Mesenchymal stem cell (in vitro differentiated cells and primary cell): Measurements from ENCODE around the gene ZFPM1.

ENCODE experiments used
- DNase-seq: peaks from one replicate; pipeline ENCODE4 v3.0.0-alpha.2; 2013
- H2AFZ ChIP-seq: one replicate; pipeline ENCODE4 v1.6.1; 2013; ENCODE audit warnings: low read depth, mild to moderate bottlenecking, control low read depth, inconsistent platforms, low read length, moderate library complexity
- H2AK5ac ChIP-seq: 2 replicates; pipeline ENCODE4 v1.6.1; 2013; ENCODE audit warnings: low read length, moderate library complexity, mild to moderate bottlenecking, inconsistent platforms; ENCODE audit not compliant: severe bottlenecking
- H2BK120ac ChIP-seq: one replicate; pipeline ENCODE4 v1.6.1; 2013; ENCODE audit warnings: low read depth, mild to moderate bottlenecking, inconsistent platforms, low read length, moderate library complexity
- H2BK12ac ChIP-seq, 2 experiments: one replicate each; pipeline ENCODE4 v1.6.1; 2013; ENCODE audit warnings: inconsistent platforms in 2 of 2, low read length in 2 of 2, mild to moderate bottlenecking in 2 of 2, moderate library complexity in 2 of 2, control low read depth in 1 of 2
- H2BK15ac ChIP-seq: one replicate; pipeline ENCODE4 v1.6.1; 2013; ENCODE audit warnings: mild to moderate bottlenecking, low read depth, inconsistent platforms; ENCODE audit not compliant: poor library complexity, severe bottlenecking
- H2BK5ac ChIP-seq: 2 replicates; pipeline ENCODE4 v1.6.1; 2013; ENCODE audit warnings: low read depth, mild to moderate bottlenecking, low read length, control low read depth, inconsistent platforms; ENCODE audit not compliant: poor library complexity, severe bottlenecking
- H3K14ac ChIP-seq, 2 experiments: one replicate each; pipeline ENCODE4 v1.6.1; 2013; ENCODE audit warnings: inconsistent platforms in 2 of 2, low read length in 2 of 2, control low read depth in 1 of 2, mild to moderate bottlenecking in 1 of 2, moderate library complexity in 1 of 2
- H3K18ac ChIP-seq, 2 experiments: one replicate each; pipeline ENCODE4 v1.6.1; 2013; ENCODE audit warnings: inconsistent platforms in 2 of 2, low read length in 2 of 2, control low read depth in 1 of 2, low read depth in 1 of 2, mild to moderate bottlenecking in 1 of 2
- H3K23ac ChIP-seq, 2 experiments: one replicate each; pipeline ENCODE4 v1.6.1; 2013; ENCODE audit warnings: inconsistent platforms in 2 of 2, low read length in 2 of 2, mild to moderate bottlenecking in 2 of 2, moderate library complexity in 2 of 2, control low read depth in 1 of 2
- H3K27ac ChIP-seq: 2 replicates; pipeline ENCODE4 v1.5.1; 2013; ENCODE audit warnings: mild to moderate bottlenecking, moderate library complexity, low read length, control low read depth, inconsistent platforms; ENCODE audit not compliant: poor library complexity, severe bottlenecking
- H3K27me3 ChIP-seq, 2 experiments: 2 replicates each; pipeline versions ENCODE4 v1.6.1 to v1.7.0; 2013; ENCODE audit warnings: low read length in 2 of 2, mild to moderate bottlenecking in 2 of 2, moderate library complexity in 2 of 2, control low read depth in 1 of 2, inconsistent platforms in 1 of 2; ENCODE audit not compliant: control insufficient read depth in 1 of 2, insufficient read depth in 1 of 2
- H3K36me3 ChIP-seq, 2 experiments: 2 replicates each; pipeline versions ENCODE4 v1.6.1 to v1.7.0; 2013; ENCODE audit warnings: low read length in 2 of 2, control low read depth in 1 of 2, inconsistent platforms in 1 of 2, low read depth in 1 of 2, mild to moderate bottlenecking in 1 of 2; ENCODE audit not compliant: insufficient read depth in 2 of 2, control insufficient read depth in 1 of 2
- H3K4ac ChIP-seq, 2 experiments: one replicate each; pipeline ENCODE4 v1.6.1; 2013; ENCODE audit warnings: inconsistent platforms in 2 of 2, low read length in 2 of 2, mild to moderate bottlenecking in 2 of 2, moderate library complexity in 2 of 2, control low read depth in 1 of 2, low read depth in 1 of 2
- H3K4me1 ChIP-seq: 2 replicates; pipeline ENCODE4 v1.6.1; 2013; ENCODE audit warnings: low read depth, low read length, control low read depth; ENCODE audit not compliant: control insufficient read depth, insufficient read depth
- H3K4me2 ChIP-seq: 2 replicates; pipeline ENCODE4 v1.6.1; 2013; ENCODE audit warnings: low read length, mild to moderate bottlenecking, inconsistent platforms; ENCODE audit not compliant: poor library complexity, severe bottlenecking
- H3K4me3 ChIP-seq, 2 experiments: 2 replicates each; pipeline versions ENCODE4 v1.5.1 to v1.7.0; 2013; ENCODE audit warnings: low read length in 2 of 2, mild to moderate bottlenecking in 2 of 2, control low read depth in 1 of 2, low read depth in 1 of 2; ENCODE audit not compliant: insufficient read depth in 1 of 2
- H3K79me1 ChIP-seq: replicated peaks from 2 replicates; pipeline ENCODE4 v1.6.1; 2013; ENCODE audit warnings: mild to moderate bottlenecking, control low read depth, low read length, inconsistent platforms; ENCODE audit not compliant: poor library complexity, severe bottlenecking
- H3K9ac ChIP-seq: 2 replicates; pipeline ENCODE4 v1.7.0; 2013; ENCODE audit warnings: mild to moderate bottlenecking, low read length, moderate library complexity
- H3K9me3 ChIP-seq: 2 replicates; pipeline ENCODE4 v1.7.0; 2013; ENCODE audit warnings: mild to moderate bottlenecking, low read length; ENCODE audit not compliant: control insufficient read depth
- H4K8ac ChIP-seq: one replicate; pipeline ENCODE4 v1.6.1; 2013; ENCODE audit warnings: inconsistent platforms, mild to moderate bottlenecking, low read length, moderate library complexity
- H4K91ac ChIP-seq: one replicate; pipeline ENCODE4 v1.6.1; 2013; ENCODE audit warnings: mild to moderate bottlenecking, low read length, inconsistent platforms
- WGBS: methylation state at CpG from one replicate; pipeline ENCODE4 v1.1.7; 2013; ENCODE audit warnings: mixed read lengths; 5-methylcytosine and 5-hydroxymethylcytosine counted together

ZFPM1 gene

DNA sequence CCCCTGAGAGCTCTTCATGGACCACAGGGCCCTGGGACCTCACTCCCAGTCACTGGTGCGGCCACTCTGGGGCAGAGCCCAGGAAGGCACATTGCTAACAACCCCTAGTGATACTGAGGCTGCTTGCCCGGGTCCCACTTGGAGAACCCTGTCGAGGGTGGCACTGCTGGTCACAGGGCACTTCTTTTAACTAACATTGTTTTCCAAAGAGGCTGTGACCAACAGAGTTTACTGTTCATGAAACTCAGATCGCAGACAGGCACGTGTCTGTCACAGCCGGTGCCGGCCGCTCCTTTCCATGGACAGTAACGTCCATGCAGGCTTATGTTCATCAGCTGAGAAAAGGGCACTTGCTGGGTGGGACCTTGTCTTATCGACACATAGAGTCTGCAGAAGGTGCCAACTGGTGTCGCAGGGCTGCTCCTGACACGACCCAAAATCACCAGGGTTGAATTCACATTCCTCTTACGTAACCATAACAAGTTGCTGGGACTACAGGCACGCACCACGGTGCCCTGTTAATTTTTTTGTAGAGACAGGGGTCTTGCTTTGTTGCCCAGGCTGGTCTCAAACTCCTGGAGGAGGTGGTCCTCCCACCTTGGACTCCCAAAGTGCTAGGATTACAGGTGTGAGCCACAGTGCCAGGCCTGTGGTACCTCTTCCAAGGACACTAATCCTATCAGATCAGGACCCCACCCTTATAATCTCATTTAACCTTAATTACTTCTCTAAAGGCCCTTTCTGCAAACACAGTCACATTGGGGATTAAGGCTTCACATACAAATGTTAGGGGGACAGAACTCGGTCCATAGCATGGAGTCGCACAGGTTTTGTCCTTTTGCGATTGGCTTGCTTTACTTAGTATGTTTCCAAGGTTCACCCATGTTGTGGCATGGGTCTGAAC lies 115.9 kb downstream of the ZFPM1 start:
- no peaks in the 10 kb centered on the region for H3K9me3 ChIP-seq
- H2BK12ac ChIP-seq, result no peak overlapping the region
- peaks cover 18% of the 10 kb centered on the region for H3K79me1 ChIP-seq
- H2BK15ac ChIP-seq, result no peak overlapping the region
- WGBS, result 90% methylated on average over 18 of the region's 18 CpGs
- no peak overlapping the region for H2BK120ac ChIP-seq
- H3K23ac ChIP-seq, result no peak overlapping the region
- H3K27me3 ChIP-seq, result no peaks in the 10 kb centered on the region
- no peak overlapping the region for H3K14ac ChIP-seq
- no peak overlapping the region for H3K27ac ChIP-seq
- no peak overlapping the region for H4K91ac ChIP-seq
- no peak overlapping the region for H2BK5ac ChIP-seq
- peaks cover 12 to 16% of the 10 kb centered on the region in 2 experiments for H3K36me3 ChIP-seq
- H3K4me3 ChIP-seq, result peak overlapping the region; percentile 66 to 82
- H3K18ac ChIP-seq, result no peak overlapping the region
- no peak overlapping the region for H2AFZ ChIP-seq
- no peak overlapping the region for H3K4ac ChIP-seq
- peak overlapping the region; percentile 97 for H3K4me2 ChIP-seq
- H2AK5ac ChIP-seq, result no peak overlapping the region
- DNase-seq, result no peak
- peak overlapping the region; percentile 97 for H4K8ac ChIP-seq
- peak overlapping the region; percentile 91 for H3K9ac ChIP-seq
- H3K4me1 ChIP-seq, result peaks cover 9% of the 10 kb centered on the region

DNA sequence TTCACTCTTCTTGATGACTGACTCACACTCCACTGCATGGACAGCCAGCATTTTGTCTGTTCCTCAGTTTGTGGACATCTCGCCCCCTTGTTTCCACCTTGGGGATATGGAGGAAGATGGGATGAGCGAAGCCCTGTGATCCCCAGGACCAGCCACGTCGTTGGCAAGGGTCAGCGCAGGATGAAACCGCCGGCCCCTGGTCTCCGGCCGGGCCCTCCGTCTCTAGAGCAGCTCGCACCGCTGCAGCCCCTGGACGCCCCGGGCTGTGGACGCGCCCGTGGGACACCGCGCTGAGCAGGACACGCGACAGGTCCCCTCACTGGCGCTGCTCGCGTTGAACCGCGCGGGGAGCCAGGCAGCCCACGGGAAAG lies 116.5 kb downstream of the ZFPM1 start:
- Histone ChIP-seq H2BK12ac (no peak overlapping the region), H3K4me2 (peak overlapping the region; percentile 97), H4K8ac (peak overlapping the region; percentile 97), H2BK5ac (no peak overlapping the region), H3K27me3 (no peaks in the 10 kb centered on the region), H2BK120ac (peak overlapping the region; percentile 61), H3K79me1 (peaks cover 21% of the 10 kb centered on the region), H3K36me3 (peaks cover 16 to 17% of the 10 kb centered on the region in 2 experiments), H3K18ac (peak overlapping the region in 1 of 2 experiments; percentile 98), H2AFZ (no peak overlapping the region), H3K23ac (no peak overlapping the region), H4K91ac (peak overlapping the region; percentile 89), H3K9ac (peak overlapping the region; percentile 91), H3K27ac (no peak overlapping the region), H3K14ac (peak overlapping the region in 1 of 2 experiments; percentile 90), H2BK15ac (no peak overlapping the region), H3K4ac (peak overlapping the region; percentile 77 to 82), H3K4me3 (peak overlapping the region; percentile 66 to 82), H2AK5ac (no peak overlapping the region), H3K4me1 (peaks cover 9% of the 10 kb centered on the region), H3K9me3 (no peaks in the 10 kb centered on the region)
- WGBS, result 3% methylated on average over 19 of the region's 28 CpGs
- no peak for DNase-seq

DNA sequence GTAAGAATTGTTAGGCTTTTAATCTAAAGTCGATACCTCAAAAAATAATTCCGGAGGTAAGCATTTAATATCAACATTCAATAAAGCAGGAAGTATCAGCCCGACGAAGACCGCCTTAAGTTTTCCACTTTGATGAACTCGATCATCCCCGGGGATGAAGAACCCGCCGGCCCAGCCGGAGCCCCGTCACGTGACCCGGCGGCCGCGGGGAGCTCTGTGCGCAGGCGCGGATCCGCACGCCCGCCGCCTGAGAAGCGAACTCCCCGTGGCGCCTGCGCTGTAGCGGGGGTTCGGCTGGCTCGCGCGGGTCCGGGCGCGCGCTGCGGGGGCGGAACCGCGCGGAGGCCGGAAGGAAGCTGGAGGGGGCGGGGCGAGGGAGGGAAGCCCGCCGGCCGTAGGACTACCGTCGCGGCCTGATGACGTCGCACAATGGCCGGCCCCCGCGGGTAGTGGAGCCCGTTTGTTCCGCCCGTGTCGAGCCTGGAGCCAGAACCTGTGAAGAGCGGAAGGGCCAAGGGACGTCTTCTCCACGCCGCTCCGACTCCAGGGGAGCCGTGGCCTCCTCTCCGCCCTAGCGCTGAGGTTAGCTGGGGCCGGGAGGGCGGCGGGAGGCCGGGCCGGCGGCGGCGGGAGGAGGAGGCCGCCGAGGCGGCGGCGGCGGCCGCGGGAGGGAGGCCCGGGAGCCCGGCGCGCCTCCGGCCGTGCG lies 117.1 kb downstream of the ZFPM1 start, which contains the start of gene ZC3H18:
TSS of gene ZC3H18 (plus strand) at position 419 of the 706 bp plus-strand sequence. CDS start 6,721 bp downstream, outside the sequence.
- peak within 1 kb of the TSS; percentile 99 for H3K4me2 ChIP-seq
- no peaks in the 10 kb centered on the region for H3K27me3 ChIP-seq
- H3K4ac ChIP-seq, result peak within 1 kb of the TSS; percentile 87 to 94
- H2AK5ac ChIP-seq, result no peak within 1 kb of the TSS
- peak within 1 kb of the TSS in 1 of 2 experiments; percentile 90 for H3K14ac ChIP-seq
- peaks cover 9% of the 10 kb centered on the region for H3K4me1 ChIP-seq
- peak within 1 kb of the TSS; percentile 61 for H2BK120ac ChIP-seq
- H3K27ac ChIP-seq, result peak within 1 kb of the TSS; percentile 66
- H4K91ac ChIP-seq, result peak within 1 kb of the TSS; percentile 96
- peak within 1 kb of the TSS; percentile 98 for H4K8ac ChIP-seq
- H3K18ac ChIP-seq, result peak within 1 kb of the TSS; percentile 89 to 98
- H2BK5ac ChIP-seq, result no peak within 1 kb of the TSS
- H2AFZ ChIP-seq, result peak within 1 kb of the TSS; percentile 75
- H3K36me3 ChIP-seq, result peaks cover 16 to 17% of the 10 kb centered on the region in 2 experiments
- peak within 1 kb of the TSS; percentile 91 for H3K9ac ChIP-seq
- peaks cover 21% of the 10 kb centered on the region for H3K79me1 ChIP-seq
- H2BK12ac ChIP-seq, result no peak within 1 kb of the TSS
- H2BK15ac ChIP-seq, result peak within 1 kb of the TSS; percentile 83
- no peaks in the 10 kb centered on the region for H3K9me3 ChIP-seq
- DNase-seq, result peak; percentile 93
- no peak within 1 kb of the TSS for H3K23ac ChIP-seq
- under 1% methylated on average over 62 of the region's 90 CpGs for WGBS
- peak within 1 kb of the TSS; percentile 84 to 99 for H3K4me3 ChIP-seq

DNA sequence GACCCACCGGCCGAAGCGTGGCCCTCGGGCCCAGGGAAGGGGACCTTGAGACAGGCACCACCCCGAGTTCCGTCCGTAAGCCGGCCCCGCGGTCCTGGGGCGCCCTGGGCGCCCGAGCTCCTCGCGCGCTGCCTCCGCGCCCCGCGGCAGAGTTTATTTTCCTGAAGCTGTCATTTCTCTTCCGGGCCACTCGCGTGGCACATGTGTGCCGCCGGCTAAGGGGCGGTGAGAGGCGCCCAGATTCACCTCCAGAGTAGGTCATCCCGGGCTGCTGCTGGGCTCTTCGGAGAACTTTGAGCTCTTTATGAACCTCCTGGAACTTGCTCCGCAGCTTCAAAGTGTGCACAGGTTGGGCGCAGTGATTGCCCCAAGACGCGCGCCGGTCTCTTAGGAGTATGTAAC lies 117.6 kb downstream of the ZFPM1 start:
- Histone ChIP-seq H3K79me1 (peaks cover 25% of the 10 kb centered on the region), H2AK5ac (no peak overlapping the region), H3K9me3 (no peaks in the 10 kb centered on the region), H3K18ac (peak overlapping the region in 1 of 2 experiments; percentile 91), H3K36me3 (peaks cover 22% of the 10 kb centered on the region in 2 experiments), H3K9ac (peak overlapping the region; percentile 91), H4K91ac (no peak overlapping the region), H2AFZ (no peak overlapping the region), H2BK12ac (no peak overlapping the region), H3K27me3 (no peaks in the 10 kb centered on the region), H3K4ac (no peak overlapping the region), H3K14ac (no peak overlapping the region), H2BK120ac (peak overlapping the region; percentile 61), H3K4me1 (peaks cover 9% of the 10 kb centered on the region), H3K27ac (no peak overlapping the region), H3K4me2 (peak overlapping the region; percentile 99), H3K23ac (no peak overlapping the region), H4K8ac (peak overlapping the region; percentile 98), H2BK15ac (peak overlapping the region; percentile 83), H2BK5ac (no peak overlapping the region), H3K4me3 (peak overlapping the region; percentile 84 to 99)
- 1% methylated on average over 34 of the region's 35 CpGs for WGBS
- DNase-seq, result peak; percentile 39
